ENCODE results near the gene MAP3K4. TPM values are rescaled to one million over a fixed set of nuclear protein-coding genes. Genes with fewer than 3 reads are reported as not detected.

MAP3K4 gene
- total RNA-seq, 1 experiment from 2014 or later: 37.1 TPM

GRCh38 chr6:161038229-161039031, 46.9 kb downstream of the MAP3K4 start:
- Histone ChIP-seq H3K4me3 (ENCODE audit: low read depth, low read length, poor library complexity, severe bottlenecking) (no peak overlapping the region), H3K9me3 (ENCODE audit: low read depth, low read length, poor library complexity, severe bottlenecking) (no peaks in the 10 kb centered on the region), H3K27me3 (replicated peaks; ENCODE audit: insufficient read depth, low read depth, low read length, poor library complexity) (no peaks in the 10 kb centered on the region), H3K4me1 (ENCODE audit: insufficient read depth, low read length, poor library complexity, severe bottlenecking) (peaks cover 4% of the 10 kb centered on the region), H3K36me3 (ENCODE audit: insufficient read depth, low read length, poor library complexity, severe bottlenecking) (peaks cover 4% of the 10 kb centered on the region), H3K27ac (ENCODE audit: low read depth, low read length, poor library complexity, severe bottlenecking) (no peak overlapping the region)
- ChIA-PET CTCF (no interaction called here), POLR2A (ENCODE audit: low non-redundant PET) (no interaction called here)
- TF ChIP-seq EZH2 (IDR thresholded peaks at IDR 0.05; ENCODE audit: borderline replicate concordance, low read depth, low read length, poor library complexity, severe bottlenecking): no peak
- no peak for TF ChIP-seq CTCF (conservative IDR thresholded peaks at IDR 0.05; ENCODE audit: low read depth, low read length)
- intact Hi-C loops (cut with micrococcal nuclease; ENCODE audit: unreplicated experiment): no loop called here
- BruUV-seq (replicated peaks): no TSS peak
- peak; percentile 61 for DNase-seq (ENCODE audit: low spot score)

DNA sequence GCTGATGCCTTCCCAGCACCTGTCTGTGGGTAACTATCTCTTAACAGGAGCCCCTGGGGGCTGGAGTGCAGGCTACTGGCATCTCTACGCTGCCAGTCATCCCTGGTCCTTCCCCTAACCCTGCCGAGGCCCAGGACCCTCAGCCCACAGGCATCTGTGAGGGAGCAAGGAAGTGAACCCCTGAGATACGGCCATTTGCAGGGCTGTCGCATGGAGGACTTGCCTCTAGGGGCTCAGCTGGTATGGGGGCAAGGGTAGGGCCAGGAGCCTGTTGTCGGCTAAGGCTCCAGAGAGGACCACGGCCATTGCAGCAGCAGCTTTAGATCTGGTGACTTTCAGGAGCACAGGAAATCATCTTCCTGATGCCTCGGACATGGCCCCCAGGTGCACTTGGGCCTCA, 49.7 kb downstream of the MAP3K4 start:
- H3K4me1 ChIP-seq (ENCODE audit: insufficient read depth, low read length, poor library complexity, severe bottlenecking): no peaks in the 10 kb centered on the region
- H3K36me3 ChIP-seq (ENCODE audit: insufficient read depth, low read length, poor library complexity, severe bottlenecking): no peaks in the 10 kb centered on the region
- ChIA-PET POLR2A (ENCODE audit: low non-redundant PET) (no interaction called here), CTCF (no interaction called here)
- no TSS peak for BruUV-seq (replicated peaks)
- intact Hi-C loops (cut with micrococcal nuclease; ENCODE audit: unreplicated experiment): no loop called here
- DNase-seq (ENCODE audit: low spot score): no peak
- no peak overlapping the region for H3K27ac ChIP-seq (ENCODE audit: low read depth, low read length, poor library complexity, severe bottlenecking)
- TF ChIP-seq EZH2 (IDR thresholded peaks at IDR 0.05; ENCODE audit: borderline replicate concordance, low read depth, low read length, poor library complexity, severe bottlenecking) (no peak), CTCF (conservative IDR thresholded peaks at IDR 0.05; ENCODE audit: low read depth, low read length) (no peak)
- H3K4me3 ChIP-seq (ENCODE audit: low read depth, low read length, poor library complexity, severe bottlenecking): no peak overlapping the region
- no peaks in the 10 kb centered on the region for H3K27me3 ChIP-seq (replicated peaks; ENCODE audit: insufficient read depth, low read depth, low read length, poor library complexity)
- H3K9me3 ChIP-seq (ENCODE audit: low read depth, low read length, poor library complexity, severe bottlenecking): no peaks in the 10 kb centered on the region

DNA sequence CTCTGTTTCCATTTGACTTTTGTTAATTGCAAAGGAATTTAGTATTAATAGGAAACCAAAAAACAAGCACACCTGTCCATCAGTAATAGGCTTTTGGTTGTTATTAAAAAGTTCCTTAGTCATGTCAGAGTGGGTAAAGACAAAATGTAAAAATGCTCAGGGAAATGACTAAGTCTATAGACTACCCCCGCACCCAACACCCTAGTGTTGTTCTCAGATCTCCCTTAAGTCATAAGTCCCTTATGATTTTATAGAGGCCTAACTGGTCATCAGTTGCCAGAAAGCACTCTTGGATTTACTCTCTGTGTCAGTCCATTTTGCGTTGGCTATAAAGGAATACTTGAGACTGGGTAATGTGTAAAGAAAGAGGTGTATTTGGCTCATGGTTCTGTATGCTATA, 52.8 kb downstream of the MAP3K4 start:
- H3K4me1 ChIP-seq (ENCODE audit: insufficient read depth, low read length, poor library complexity, severe bottlenecking): peaks cover 9% of the 10 kb centered on the region
- ChIA-PET POLR2A (ENCODE audit: low non-redundant PET) (no interaction called here), CTCF (no interaction called here)
- no peak for DNase-seq (ENCODE audit: low spot score)
- no peak overlapping the region for H3K4me3 ChIP-seq (ENCODE audit: low read depth, low read length, poor library complexity, severe bottlenecking)
- intact Hi-C loops (cut with micrococcal nuclease; ENCODE audit: unreplicated experiment): no loop called here
- BruUV-seq (replicated peaks): no TSS peak
- TF ChIP-seq CTCF (conservative IDR thresholded peaks at IDR 0.05; ENCODE audit: low read depth, low read length): no peak
- no peak for TF ChIP-seq EZH2 (IDR thresholded peaks at IDR 0.05; ENCODE audit: borderline replicate concordance, low read depth, low read length, poor library complexity, severe bottlenecking)
- no peaks in the 10 kb centered on the region for H3K36me3 ChIP-seq (ENCODE audit: insufficient read depth, low read length, poor library complexity, severe bottlenecking)
- H3K27ac ChIP-seq (ENCODE audit: low read depth, low read length, poor library complexity, severe bottlenecking): no peak overlapping the region
- H3K27me3 ChIP-seq (replicated peaks; ENCODE audit: insufficient read depth, low read depth, low read length, poor library complexity): no peaks in the 10 kb centered on the region
- no peaks in the 10 kb centered on the region for H3K9me3 ChIP-seq (ENCODE audit: low read depth, low read length, poor library complexity, severe bottlenecking)

Measured in A673 (cell line).